ENCODE results near the gene FAM222B. TPM values are rescaled to one million over a fixed set of nuclear protein-coding genes. Genes with fewer than 3 reads are reported as not detected.

Gene FAM222B
- total and polyA plus RNA-seq, 2 of the 4 experiments (the other 2 are of a cell fraction), result 2.5 to 10.8 TPM

DNA sequence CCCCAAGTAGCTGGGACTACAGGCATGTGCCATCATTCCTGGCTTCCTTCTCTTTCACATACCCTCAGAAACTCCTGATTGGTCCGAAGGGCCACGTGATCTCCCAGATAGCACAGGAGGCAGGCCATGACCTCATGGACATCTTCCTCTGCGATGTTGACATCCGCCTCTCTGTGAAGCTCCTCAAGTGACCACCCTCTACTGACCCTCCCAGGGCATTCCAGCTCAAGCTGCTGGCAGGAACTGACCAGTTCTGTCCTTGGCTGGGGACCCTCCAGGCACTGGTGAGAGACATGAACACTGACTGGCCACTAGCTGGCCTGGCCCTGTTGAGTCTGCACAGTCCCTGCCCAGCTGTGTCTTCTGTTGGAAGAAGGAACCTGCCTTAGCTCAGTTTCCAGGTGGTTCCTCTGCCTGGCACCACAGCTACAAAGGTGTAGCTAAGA, 17.8 kb upstream of the FAM222B start:
- Histone ChIP-seq H3K27me3 (ENCODE audit: control insufficient read depth, insufficient read depth, low read length) (no peaks in the 10 kb centered on the region), H3K9ac (ENCODE audit: low read depth, low read length) (no peak overlapping the region), H3K14ac (replicated peaks; ENCODE audit: low read depth, low read length) (no peak overlapping the region), H4K8ac (ENCODE audit: low read depth in 2 of 2, low read length in 2 of 2) (no peak overlapping the region), H4K5ac (ENCODE audit: low read depth, low read length) (no peak overlapping the region), H3K9me3 (ENCODE audit: control insufficient read depth, insufficient read depth, low read length) (no peaks in the 10 kb centered on the region), H2BK5ac (ENCODE audit: low read depth, low read length, poor library complexity, severe bottlenecking) (no peak overlapping the region), H2AK9ac (replicated peaks; ENCODE audit: low read depth, low read length, poor library complexity) (no peak overlapping the region), H2BK15ac (ENCODE audit: low read depth, low read length) (no peak overlapping the region), H3K79me1 (ENCODE audit: low read depth in 1 of 2, low read length in 2 of 2) (peaks cover 10% of the 10 kb centered on the region in 2 experiments), H3K18ac (ENCODE audit: low read depth, low read length) (no peak overlapping the region), H2AFZ (replicated peaks; ENCODE audit: low read length, poor library complexity) (no peak overlapping the region), H3K27ac (ENCODE audit: insufficient read depth, low read length) (no peak overlapping the region), H2AK5ac (ENCODE audit: low read depth, low read length) (no peak overlapping the region), H3K4ac (ENCODE audit: low read depth, low read length) (no peak overlapping the region), H4K91ac (ENCODE audit: insufficient read depth, low read depth, low read length) (no peak overlapping the region), H2BK20ac (ENCODE audit: low read depth, low read length) (no peak overlapping the region), H3K23ac (ENCODE audit: low read depth, low read length) (no peak overlapping the region), H2BK120ac (ENCODE audit: low read depth, low read length) (no peak overlapping the region), H3K56ac (ENCODE audit: extremely low read depth, insufficient read depth, low read length) (no peak overlapping the region), H3K9me1 (ENCODE audit: insufficient read depth, low read length) (no peaks in the 10 kb centered on the region), H3K4me2 (ENCODE audit: low read depth, low read length) (no peak overlapping the region), H3K36me3 (ENCODE audit: control insufficient read depth, insufficient read depth, low read length) (peaks cover 26% of the 10 kb centered on the region), H3K4me1 (ENCODE audit: control insufficient read depth, insufficient read depth, low read length) (no peaks in the 10 kb centered on the region), H3K4me3 (ENCODE audit: insufficient read depth, low read depth, low read length) (no peak overlapping the region), H4K20me1 (ENCODE audit: insufficient read depth, low read length) (no peaks in the 10 kb centered on the region)
- dilution Hi-C loops (cut with HindIII; ENCODE audit: low sequenced_read_pairs, unreplicated experiment) (no loop called here), in situ Hi-C loops (cut with MboI; ENCODE audit: low sequenced_read_pairs) (no loop called here), intact Hi-C loops (cut with micrococcal nuclease) (no loop called here)
- ATAC-seq (ENCODE audit: low read depth), result no peak
- TF ChIP-seq ELK1 (IDR thresholded peaks at IDR 0.05; ENCODE audit: borderline replicate concordance, low read depth, low read length) (no peak), MAFK (IDR thresholded peaks at IDR 0.05; ENCODE audit: low read depth, low read length) (no peak), MAZ (IDR thresholded peaks at IDR 0.05; ENCODE audit: borderline replicate concordance, low read depth, low read length) (no peak)
- TF ChIP-seq, protein P1, sequence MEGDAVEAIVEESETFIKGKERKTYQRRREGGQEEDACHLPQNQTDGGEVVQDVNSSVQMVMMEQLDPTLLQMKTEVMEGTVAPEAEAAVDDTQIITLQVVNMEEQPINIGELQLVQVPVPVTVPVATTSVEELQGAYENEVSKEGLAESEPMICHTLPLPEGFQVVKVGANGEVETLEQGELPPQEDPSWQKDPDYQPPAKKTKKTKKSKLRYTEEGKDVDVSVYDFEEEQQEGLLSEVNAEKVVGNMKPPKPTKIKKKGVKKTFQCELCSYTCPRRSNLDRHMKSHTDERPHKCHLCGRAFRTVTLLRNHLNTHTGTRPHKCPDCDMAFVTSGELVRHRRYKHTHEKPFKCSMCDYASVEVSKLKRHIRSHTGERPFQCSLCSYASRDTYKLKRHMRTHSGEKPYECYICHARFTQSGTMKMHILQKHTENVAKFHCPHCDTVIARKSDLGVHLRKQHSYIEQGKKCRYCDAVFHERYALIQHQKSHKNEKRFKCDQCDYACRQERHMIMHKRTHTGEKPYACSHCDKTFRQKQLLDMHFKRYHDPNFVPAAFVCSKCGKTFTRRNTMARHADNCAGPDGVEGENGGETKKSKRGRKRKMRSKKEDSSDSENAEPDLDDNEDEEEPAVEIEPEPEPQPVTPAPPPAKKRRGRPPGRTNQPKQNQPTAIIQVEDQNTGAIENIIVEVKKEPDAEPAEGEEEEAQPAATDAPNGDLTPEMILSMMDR (conservative IDR thresholded peaks at IDR 0.05; ENCODE audit: low read depth, low read length), result no peak
- CTCF ChIA-PET, result no interaction called here
- POLR2A ChIA-PET (ENCODE audit: unreplicated experiment), result no interaction called here
- WGBS, 2 experiments (ENCODE audit: extremely low coverage in 2 of 2, insufficient read length in 1 of 2), result 89% methylated on average over 4 of the region's 4 CpGs; no CpG with 5 or more reads in 1 of the 2 experiments
- DNase-seq, result no peak
- no TSS peak for BruUV-seq (replicated peaks)

Data from IMR-90 (cell line).